Naive thymus-derived CD4-positive, alpha-beta T cell (primary cell): ENCODE results near the gene MAPKAPK2. TPM values are rescaled to one million over a fixed set of nuclear protein-coding genes. Genes with fewer than 3 reads are reported as not detected.
A peak's percentile ranks its signal among the peaks of the same experiment; 100 is the strongest.

Experiments
- ATAC-seq: fragments of 150-1000 bp; cut with Tn5 transposase; 2 replicates; pipeline ENCODE4 v1.10.0; 2021; ENCODE audit warnings: mild to moderate bottlenecking, moderate library complexity
- CTCF ChIA-PET: fragments of 350-600 bp; sonication (Branson Sonifier 250); formaldehyde crosslinking; loops from one replicate; lab custom pipeline; 2021; ENCODE audit warnings: antibody characterized with exemption; lab: Charles Lee
- POLR2A ChIA-PET: fragments of 350-600 bp; sonication (Branson Sonifier 250); formaldehyde crosslinking; loops from one replicate; lab custom pipeline; 2021; ENCODE audit warnings: antibody characterized with exemption, inconsistent platforms; lab: Charles Lee
- DNase-seq, 9 donors: peaks; one replicate each; pipeline versions ENCODE4 v3.0.0 to v3.0.0-alpha.2; 2020 to 2022; ENCODE audit warnings: mixed read lengths in 1 of 9
- H3K27ac ChIP-seq: one replicate; pipeline ENCODE4 v1.7.0; 2013; ENCODE audit warnings: mild to moderate bottlenecking, low read depth, low read length, moderate library complexity
- H3K27me3 ChIP-seq, 2 donors: one replicate each; pipeline ENCODE4 v1.7.0; 2013; ENCODE audit warnings: low read length in 2 of 2, mild to moderate bottlenecking in 2 of 2, moderate library complexity in 2 of 2; ENCODE audit not compliant: control insufficient read depth in 2 of 2, insufficient read depth in 2 of 2
- H3K36me3 ChIP-seq, 3 experiments: 1 replicate in 2 of 3; 2 replicates in 1 of 3; pipeline ENCODE4 v1.7.0; 2013; ENCODE audit warnings: low read length in 3 of 3, mild to moderate bottlenecking in 3 of 3, moderate library complexity in 1 of 3; ENCODE audit not compliant: insufficient read depth in 3 of 3, control insufficient read depth in 2 of 3
- H3K4me1 ChIP-seq, 2 donors: one replicate each; pipeline ENCODE4 v1.7.0; 2013; ENCODE audit warnings: low read length in 2 of 2, mild to moderate bottlenecking in 2 of 2, moderate library complexity in 1 of 2; ENCODE audit not compliant: control insufficient read depth in 2 of 2, insufficient read depth in 2 of 2
- H3K4me3 ChIP-seq: 2 replicates; pipeline ENCODE4 v1.7.0; 2013; ENCODE audit warnings: mild to moderate bottlenecking, low read length
- H3K9me3 ChIP-seq, 3 experiments: 1 replicate in 2 of 3; 2 replicates in 1 of 3; pipeline ENCODE4 v1.7.0; 2013; ENCODE audit warnings: low read length in 3 of 3; ENCODE audit not compliant: control insufficient read depth in 2 of 3
- H3K27ac Mint-ChIP-seq, 9 donors: one replicate each; pipeline ENCODE4 v1.8.0; 2020 to 2022; ENCODE audit warnings: mixed read lengths in 9 of 9, mild to moderate bottlenecking in 8 of 9, moderate library complexity in 5 of 9, inconsistent platforms in 2 of 9
- H3K27me3 Mint-ChIP-seq, 5 donors: one replicate each; pipeline ENCODE4 v1.8.0; 2021 to 2022; ENCODE audit warnings: mixed read lengths in 5 of 5, mild to moderate bottlenecking in 1 of 5
- H3K36me3 Mint-ChIP-seq, 5 donors: one replicate each; pipeline ENCODE4 v1.8.0; 2020 to 2022; ENCODE audit warnings: mixed read lengths in 5 of 5, mild to moderate bottlenecking in 3 of 5, inconsistent platforms in 1 of 5
- H3K4me1 Mint-ChIP-seq, 7 donors: one replicate each; pipeline ENCODE4 v1.8.0; 2020 to 2022; ENCODE audit warnings: mixed read lengths in 7 of 7, mild to moderate bottlenecking in 3 of 7, inconsistent platforms in 1 of 7
- H3K4me3 Mint-ChIP-seq, 10 donors: one replicate each; pipeline ENCODE4 v1.8.0; 2020 to 2022; ENCODE audit warnings: mild to moderate bottlenecking in 10 of 10, mixed read lengths in 10 of 10, moderate library complexity in 6 of 10, inconsistent platforms in 2 of 10
- H3K9me3 Mint-ChIP-seq, 11 donors: one replicate each; pipeline ENCODE4 v1.8.0; 2020 to 2022; ENCODE audit warnings: mixed read lengths in 11 of 11, mild to moderate bottlenecking in 4 of 11, inconsistent platforms in 1 of 11, moderate library complexity in 1 of 11
- intact Hi-C, 2 donors: fragments of 100-400 bp; cut with micrococcal nuclease; formaldehyde crosslinking; loops; one replicate each; pipeline ENCODE4 v1.15.1; 2023
- polyA plus RNA-seq, 2 donors: library from polyadenylated mRNA; unstranded; fragments of 300-500 nt; fragmentation: Illumina TruSeq; gene quantifications; one replicate each; pipeline ENCODE4 v1.2.3, GENCODE V29; 2021
- total RNA-seq, 6 experiments: library from RNA in 5 of 6; stranded (reverse) in 5 of 6; gene quantifications; 1 replicate in 5 of 6; 2 replicates in 1 of 6; pipeline ENCODE4 v1.2.3 and lab custom pipeline; 2021 to 2026

The MAPKAPK2 gene
- total and polyA plus RNA-seq, 7 experiments from 2014 or later: 1.4 to 123 (median 53.2) TPM

DNA sequence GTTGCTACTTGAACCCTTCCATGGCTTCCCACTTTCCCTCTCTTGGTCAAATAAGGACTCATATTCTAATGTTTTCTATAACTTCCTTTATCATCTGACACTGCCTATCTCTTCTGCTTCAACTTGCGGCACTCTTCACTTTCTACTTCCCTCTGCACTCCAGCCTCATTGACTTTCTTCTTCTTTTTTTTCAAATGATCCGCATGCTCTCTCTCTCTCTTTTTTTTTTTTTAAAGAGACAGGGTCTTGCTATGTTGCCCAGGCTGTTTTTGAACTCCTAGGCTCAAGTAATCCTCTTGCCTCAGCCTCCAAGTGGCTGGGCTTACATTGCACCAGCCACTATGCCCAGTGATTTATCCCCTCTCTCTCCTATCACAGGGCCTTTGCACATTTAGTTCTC is 94.9 kb downstream of the MAPKAPK2 start:
- H3K4me1 Mint-ChIP-seq: peaks cover 12 to 34% (median 30%) of the 10 kb centered on the region in 7 donors
- no peaks in the 10 kb centered on the region for H3K9me3 Mint-ChIP-seq
- no peaks in the 10 kb centered on the region for H3K36me3 ChIP-seq
- intact Hi-C loops: no loop called here
- POLR2A ChIA-PET: no interaction called here
- no peaks in the 10 kb centered on the region for H3K9me3 ChIP-seq
- no peak overlapping the region for H3K27ac ChIP-seq
- CTCF ChIA-PET: no interaction called here
- no peaks in the 10 kb centered on the region for H3K27me3 ChIP-seq
- H3K27me3 Mint-ChIP-seq: peaks cover 0 to 30% (median 0%) of the 10 kb centered on the region in 5 donors
- no peak overlapping the region for H3K27ac Mint-ChIP-seq
- ATAC-seq: peak; percentile 31
- H3K4me3 Mint-ChIP-seq: no peak overlapping the region
- no peak overlapping the region for H3K4me3 ChIP-seq
- DNase-seq: no peak
- peaks cover 0 to 2% (median 0%) of the 10 kb centered on the region in 5 donors for H3K36me3 Mint-ChIP-seq
- peaks cover 26 to 27% of the 10 kb centered on the region in 2 donors for H3K4me1 ChIP-seq

DNA sequence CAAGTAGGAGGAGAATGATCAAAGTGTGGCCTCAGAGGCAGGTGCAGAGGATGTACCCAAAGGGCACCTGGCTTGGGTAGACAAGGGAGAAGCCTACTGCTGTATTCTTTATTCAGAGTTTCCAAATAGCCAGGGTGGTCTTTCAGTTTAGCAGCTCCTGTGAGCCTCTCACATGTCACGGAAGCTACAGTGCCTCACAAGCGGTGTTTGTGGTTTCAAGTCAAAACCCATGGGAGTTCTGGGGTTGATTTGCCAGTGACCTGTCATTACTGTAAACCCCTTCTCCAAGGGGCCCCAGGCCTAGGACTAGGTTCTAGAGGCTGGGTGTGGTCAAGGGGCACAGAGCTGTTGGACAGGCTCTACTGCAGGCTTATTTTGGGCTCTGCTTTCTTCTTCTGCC is 97.7 kb downstream of the MAPKAPK2 start:
- H3K4me3 Mint-ChIP-seq: peak overlapping the region in 5 of 10 donors; percentile 1 to 32 (median 3)
- H3K4me1 Mint-ChIP-seq: peaks cover 33 to 55% (median 53%) of the 10 kb centered on the region in 7 donors
- intact Hi-C loops: no loop called here
- H3K4me3 ChIP-seq: no peak overlapping the region
- H3K27me3 ChIP-seq: no peaks in the 10 kb centered on the region
- H3K27ac Mint-ChIP-seq: peak overlapping the region in 4 of 9 donors; percentile 2 to 71 (median 47)
- H3K36me3 ChIP-seq: no peaks in the 10 kb centered on the region
- no peak overlapping the region for H3K27ac ChIP-seq
- peaks cover 39 to 52% of the 10 kb centered on the region in 2 donors for H3K4me1 ChIP-seq
- H3K9me3 Mint-ChIP-seq: no peaks in the 10 kb centered on the region
- ChIA-PET CTCF (interaction anchor here (1.4 kb wide), 1 partner anchor 27 kb away, joined by 3 read pairs; no protein-coding TSS in a partner anchor), POLR2A (interaction anchor here (1.0 to 7.9 kb wide), 3 partner anchors 13 to 127 kb away, joined by 5 to 103 read pairs (median 7); partner anchors contain the start of genes IL10 and IL19)
- no peaks in the 10 kb centered on the region for H3K9me3 ChIP-seq
- peaks cover 0 to 17% (median 0%) of the 10 kb centered on the region in 5 donors for H3K36me3 Mint-ChIP-seq
- no peak for ATAC-seq
- H3K27me3 Mint-ChIP-seq: peaks cover 0 to 32% (median 0%) of the 10 kb centered on the region in 5 donors
- DNase-seq: no peak

DNA sequence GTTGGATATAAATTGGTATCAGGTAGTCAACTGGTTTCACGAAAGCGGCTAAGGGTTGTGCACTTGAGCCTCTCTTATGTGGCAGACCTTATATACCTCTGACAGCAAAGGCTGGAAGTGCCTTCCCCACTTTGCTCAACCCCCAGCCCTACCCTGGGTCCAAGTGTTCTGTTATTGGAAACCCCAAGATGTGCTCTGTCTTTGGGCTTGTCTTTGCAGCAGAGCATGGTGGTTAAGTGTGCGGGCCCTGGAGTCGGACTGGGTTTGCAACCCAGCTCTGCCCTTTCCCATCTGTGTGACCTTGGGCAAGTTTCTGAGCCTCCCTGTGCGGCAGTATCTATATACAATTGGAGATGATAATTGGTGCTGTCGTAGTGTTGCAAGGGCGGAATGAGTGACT is 98.8 kb downstream of the MAPKAPK2 start:
- POLR2A ChIA-PET: interaction anchor here (0.7 to 7.9 kb wide), 5 partner anchors 12 to 25 kb away, joined by 4 to 103 read pairs (median 5); partner anchors contain the start of genes IL10 and IL19
- no peaks in the 10 kb centered on the region for H3K9me3 ChIP-seq

More for the DNA sequence above, 98.8 kb downstream of the MAPKAPK2 start:
- Histone ChIP-seq H3K27ac (no peak overlapping the region), H3K4me1 (peaks cover 44 to 52% of the 10 kb centered on the region in 2 donors), H3K27me3 (no peaks in the 10 kb centered on the region), H3K36me3 (no peaks in the 10 kb centered on the region), H3K4me3 (no peak overlapping the region)
- Mint-ChIP-seq H3K9me3 (no peaks in the 10 kb centered on the region), H3K27me3 (peaks cover 0 to 33% (median 0%) of the 10 kb centered on the region in 5 donors), H3K4me1 (peaks cover 40 to 64% (median 62%) of the 10 kb centered on the region in 7 donors), H3K36me3 (peaks cover 0 to 17% (median 0%) of the 10 kb centered on the region in 5 donors), H3K4me3 (no peak overlapping the region), H3K27ac (peak overlapping the region in 5 of 9 donors; percentile 63 to 91 (median 79))
- no peak for DNase-seq
- intact Hi-C loops: loop anchor here in 1 of 2 donors (1.0 kb wide), 1 partner anchor 8 kb away; no protein-coding TSS in a partner anchor
- CTCF ChIA-PET: interaction anchor here (1.1 to 1.4 kb wide), 3 partner anchors 26 to 152 kb away, joined by 3 read pairs; no protein-coding TSS in a partner anchor
- ATAC-seq: no peak

Other genes starting within 250 kb of the MAPKAPK2 start
- gene IKBKE, start 214.4 kb upstream of the MAPKAPK2 start, total RNA-seq: 100 to 1,000 TPM in 1 of 5 experiments, 10 to 100 TPM in 4; 50.1 to 177 (median 79.1) TPM
- 10 to 100 TPM; 32.5 to 48.3 TPM for gene IKBKE, start 214.4 kb upstream of the MAPKAPK2 start, polyA plus RNA-seq
- gene RASSF5, start 177.4 kb upstream of the MAPKAPK2 start, total RNA-seq: 100 to 1,000 TPM; 155 to 240 (median 218) TPM
- gene RASSF5, start 177.4 kb upstream of the MAPKAPK2 start, polyA plus RNA-seq: 100 to 1,000 TPM; 299 to 416 TPM
- 10 to 100 TPM; 38.7 to 73.0 (median 59.6) TPM for gene EIF2D, start 72.4 kb upstream of the MAPKAPK2 start, total RNA-seq
- gene EIF2D, start 72.4 kb upstream of the MAPKAPK2 start, polyA plus RNA-seq: 10 to 100 TPM; 33.5 to 53.4 TPM
- 1 to 10 TPM in 2 of 5 experiments, under 1 TPM in 3; 0.22 to 8.2 (median 0.69) TPM for gene DYRK3, start 49.4 kb upstream of the MAPKAPK2 start, total RNA-seq
- gene DYRK3, start 49.4 kb upstream of the MAPKAPK2 start, polyA plus RNA-seq: not detected
- not detected for gene IL19, start 85.9 kb downstream of the MAPKAPK2 start, total RNA-seq
- not detected for gene IL19, start 85.9 kb downstream of the MAPKAPK2 start, polyA plus RNA-seq
- gene IL10, start 87.6 kb downstream of the MAPKAPK2 start, total RNA-seq: 1 to 10 TPM in 2 of 5 experiments, under 1 TPM in 2, not detected in 1; 0.19 to 2.7 (median 0.69) TPM
- not detected for gene IL10, start 87.6 kb downstream of the MAPKAPK2 start, polyA plus RNA-seq
- gene IL20, start 180.7 kb downstream of the MAPKAPK2 start, total RNA-seq: not detected
- not detected for gene IL20, start 180.7 kb downstream of the MAPKAPK2 start, polyA plus RNA-seq
- gene IL24, start 212.5 kb downstream of the MAPKAPK2 start, total RNA-seq: under 1 TPM in 1 of 5 experiments, not detected in 4; 0.51 TPM
- gene IL24, start 212.5 kb downstream of the MAPKAPK2 start, polyA plus RNA-seq: 10 to 100 TPM; 27.9 to 28.4 TPM
- gene FCMR, start 237.0 kb downstream of the MAPKAPK2 start, total RNA-seq: 100 to 1,000 TPM; 103 to 943 (median 312) TPM
- gene FCMR, start 237.0 kb downstream of the MAPKAPK2 start, polyA plus RNA-seq: 100 to 1,000 TPM; 803 to 998 TPM